ENCODE measurements around the gene MGARP. TPM values are rescaled to one million over a fixed set of nuclear protein-coding genes. Genes with fewer than 3 reads are reported as not detected.
A peak's percentile ranks its signal among the peaks of the same experiment; 100 is the strongest.

The MGARP gene
- total RNA-seq, 2 experiments from 2014 or later: 2.6 TPM; not detected in 1

GRCh38 chr4:139299536-139299935 lies 19.5 kb upstream of the MGARP start:
- no peak for DNase-seq (ENCODE audit: low spot score)
- H3K27ac ChIP-seq (ENCODE audit: low read depth, low read length, poor library complexity, severe bottlenecking): peak overlapping the region; percentile 89
- POLR2A ChIA-PET: interaction anchor here (0.6 to 3.0 kb wide), 13 partner anchors 9 to 260 kb away, joined by 3 to 13 read pairs (median 5); no protein-coding TSS in a partner anchor
- peaks cover 36% of the 10 kb centered on the region for H3K4me1 ChIP-seq (ENCODE audit: insufficient read depth, low read length, poor library complexity, severe bottlenecking)
- TF ChIP-seq, protein P1, sequence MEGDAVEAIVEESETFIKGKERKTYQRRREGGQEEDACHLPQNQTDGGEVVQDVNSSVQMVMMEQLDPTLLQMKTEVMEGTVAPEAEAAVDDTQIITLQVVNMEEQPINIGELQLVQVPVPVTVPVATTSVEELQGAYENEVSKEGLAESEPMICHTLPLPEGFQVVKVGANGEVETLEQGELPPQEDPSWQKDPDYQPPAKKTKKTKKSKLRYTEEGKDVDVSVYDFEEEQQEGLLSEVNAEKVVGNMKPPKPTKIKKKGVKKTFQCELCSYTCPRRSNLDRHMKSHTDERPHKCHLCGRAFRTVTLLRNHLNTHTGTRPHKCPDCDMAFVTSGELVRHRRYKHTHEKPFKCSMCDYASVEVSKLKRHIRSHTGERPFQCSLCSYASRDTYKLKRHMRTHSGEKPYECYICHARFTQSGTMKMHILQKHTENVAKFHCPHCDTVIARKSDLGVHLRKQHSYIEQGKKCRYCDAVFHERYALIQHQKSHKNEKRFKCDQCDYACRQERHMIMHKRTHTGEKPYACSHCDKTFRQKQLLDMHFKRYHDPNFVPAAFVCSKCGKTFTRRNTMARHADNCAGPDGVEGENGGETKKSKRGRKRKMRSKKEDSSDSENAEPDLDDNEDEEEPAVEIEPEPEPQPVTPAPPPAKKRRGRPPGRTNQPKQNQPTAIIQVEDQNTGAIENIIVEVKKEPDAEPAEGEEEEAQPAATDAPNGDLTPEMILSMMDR (conservative IDR thresholded peaks at IDR 0.05; ENCODE audit: low read length): no peak
- no peak for TF ChIP-seq EZH2phosphoT487 (IDR thresholded peaks at IDR 0.05; ENCODE audit: borderline replicate concordance, low read depth, low read length)
- peak overlapping the region; percentile 82 for H3K4me2 ChIP-seq (ENCODE audit: low read length)
- peak overlapping the region; percentile 84 for H3K4me3 ChIP-seq (ENCODE audit: low read depth, low read length, poor library complexity, severe bottlenecking)
- intact Hi-C loops (cut with micrococcal nuclease; ENCODE audit: unreplicated experiment): loop anchor here (5.0 kb wide), 1 partner anchor 258 kb away; the partner anchor contains the start of gene SETD7
- H3K9me3 ChIP-seq (ENCODE audit: low read length): peaks cover 4% of the 10 kb centered on the region; the same call in 1 of the 2 replicates
- H2AFZ ChIP-seq (ENCODE audit: low read length): peak overlapping the region; percentile 73; the same call in 1 of the 2 replicates
- BruUV-seq (replicated peaks): no TSS peak
- H3K9me2 ChIP-seq (ENCODE audit: insufficient read depth, low read length): no peaks in the 10 kb centered on the region
- peaks cover 27% of the 10 kb centered on the region for H3K36me3 ChIP-seq (ENCODE audit: insufficient read depth, low read length)
- peaks cover 71% of the 10 kb centered on the region for H3K79me2 ChIP-seq (ENCODE audit: insufficient read depth, low read depth, low read length)
- CTCF ChIA-PET (ENCODE audit: unreplicated experiment): interaction anchor here (1.5 kb wide), 1 partner anchor 81 kb away, joined by 3 read pairs; no protein-coding TSS in a partner anchor
- H4K20me1 ChIP-seq (ENCODE audit: insufficient read depth, low read length): peaks cover 13% of the 10 kb centered on the region

GRCh38 chr4:139297001-139297410 lies 17.0 kb upstream of the MGARP start:
- BruUV-seq (replicated peaks): no TSS peak
- no peaks in the 10 kb centered on the region for H4K20me1 ChIP-seq (ENCODE audit: insufficient read depth, low read length)
- H3K9me2 ChIP-seq (ENCODE audit: insufficient read depth, low read length): no peaks in the 10 kb centered on the region
- CTCF ChIA-PET (ENCODE audit: unreplicated experiment): interaction anchor here (0.5 to 1.3 kb wide), 3 partner anchors 27 to 69 kb away, joined by 3 read pairs; no protein-coding TSS in a partner anchor
- peak overlapping the region; percentile 76 for H3K4me2 ChIP-seq (ENCODE audit: low read length)
- DNase-seq (ENCODE audit: low spot score): no peak
- peaks cover 32% of the 10 kb centered on the region for H3K4me1 ChIP-seq (ENCODE audit: insufficient read depth, low read length, poor library complexity, severe bottlenecking)
- H3K79me2 ChIP-seq (ENCODE audit: insufficient read depth, low read depth, low read length): peaks cover 64% of the 10 kb centered on the region
- POLR2A ChIA-PET: interaction anchor here (0.6 to 3.1 kb wide), 19 partner anchors 15 to 267 kb away, joined by 3 to 15 read pairs (median 5); no protein-coding TSS in a partner anchor
- TF ChIP-seq, protein P1 (conservative IDR thresholded peaks at IDR 0.05; ENCODE audit: low read length): no peak
- no peak for TF ChIP-seq EZH2phosphoT487 (IDR thresholded peaks at IDR 0.05; ENCODE audit: borderline replicate concordance, low read depth, low read length)
- peak overlapping the region; percentile 11 for H3K4me3 ChIP-seq (ENCODE audit: low read depth, low read length, poor library complexity, severe bottlenecking)
- intact Hi-C loops (cut with micrococcal nuclease; ENCODE audit: unreplicated experiment): loop anchor here (5.0 kb wide), 1 partner anchor 260 kb away; the partner anchor contains the start of gene SETD7
- no peaks in the 10 kb centered on the region for H3K9me3 ChIP-seq (ENCODE audit: low read length)
- peak overlapping the region; percentile 65 for H3K27ac ChIP-seq (ENCODE audit: low read depth, low read length, poor library complexity, severe bottlenecking)
- peaks cover 29% of the 10 kb centered on the region for H3K36me3 ChIP-seq (ENCODE audit: insufficient read depth, low read length)
- peak overlapping the region; percentile 75; the same call in 1 of the 2 replicates for H2AFZ ChIP-seq (ENCODE audit: low read length)

GRCh38 chr4:139295942-139296299 lies 15.9 kb upstream of the MGARP start:
- intact Hi-C loops (cut with micrococcal nuclease; ENCODE audit: unreplicated experiment): loop anchor here (1.0 to 5.0 kb wide), 6 partner anchors 64 to 265 kb away; partner anchors contain the start of genes ELF2 and SETD7
- Histone ChIP-seq H4K20me1 (ENCODE audit: insufficient read depth, low read length) (no peaks in the 10 kb centered on the region), H3K27ac (ENCODE audit: low read depth, low read length, poor library complexity, severe bottlenecking) (peak overlapping the region; percentile 65), H3K9me2 (ENCODE audit: insufficient read depth, low read length) (no peaks in the 10 kb centered on the region), H3K9me3 (ENCODE audit: low read length) (no peaks in the 10 kb centered on the region), H3K4me2 (ENCODE audit: low read length) (peak overlapping the region; percentile 76), H3K36me3 (ENCODE audit: insufficient read depth, low read length) (peaks cover 34% of the 10 kb centered on the region), H3K4me1 (ENCODE audit: insufficient read depth, low read length, poor library complexity, severe bottlenecking) (peaks cover 32% of the 10 kb centered on the region), H3K4me3 (ENCODE audit: low read depth, low read length, poor library complexity, severe bottlenecking) (peak overlapping the region; percentile 86), H2AFZ (ENCODE audit: low read length) (peak overlapping the region; percentile 75), H3K79me2 (ENCODE audit: insufficient read depth, low read depth, low read length) (peaks cover 56% of the 10 kb centered on the region)
- TF ChIP-seq, protein P1 (conservative IDR thresholded peaks at IDR 0.05; ENCODE audit: low read length): peak; percentile 49; the same call in 1 of the 2 replicates
- no peak for TF ChIP-seq EZH2phosphoT487 (IDR thresholded peaks at IDR 0.05; ENCODE audit: borderline replicate concordance, low read depth, low read length)
- BruUV-seq (replicated peaks): no TSS peak
- peak; percentile 27 for DNase-seq (ENCODE audit: low spot score)
- ChIA-PET POLR2A (interaction anchor here (0.6 to 3.1 kb wide), 23 partner anchors 10 to 266 kb away, joined by 3 to 15 read pairs (median 4); partner anchors contain the start of gene MGARP), CTCF (ENCODE audit: unreplicated experiment) (interaction anchor here (0.6 to 1.5 kb wide), 10 partner anchors 28 to 1318 kb away, joined by 3 to 11 read pairs (median 4); no protein-coding TSS in a partner anchor)
